SW 1271 (cell line): ENCODE data around the gene MAGEA3.
"Not testable (repeated sequence)": the region's sequence is repeated elsewhere in the genome, so short reads cannot be mapped to it uniquely, and the experiment has no call there.

Source experiments
- DNase-seq, 2 experiments: peaks; one replicate each; lab custom pipeline; 2025; lab: John Stamatoyannopoulos, UW

The MAGEA3 gene

GRCh38 chrX:152735860-152736511 is 37.4 kb downstream of the MAGEA3 start:
- no peak for DNase-seq

GRCh38 chrX:152736528-152736927 is 37.9 kb downstream of the MAGEA3 start:
- DNase-seq: not testable (repeated sequence)

- DNase-seq: no peak
Observed at GRCh38 chrX:152738560-152738959, 40.0 kb downstream of the MAGEA3 start.
